BE2C (cell line): Measurements from ENCODE around the gene MASTL. TPM values are rescaled to one million over a fixed set of nuclear protein-coding genes. Genes with fewer than 3 reads are reported as not detected.
A peak's percentile ranks its signal among the peaks of the same experiment; 100 is the strongest.

Source experiments
- DNase-seq: peaks from one replicate; pipeline ENCODE4 v3.0.0-alpha.2; 2020
- H3K27me3 ChIP-seq: fragments of 250-450 bp; sonication (Bioruptor Pico); 2 replicates; pipeline ENCODE4 v1.5.1; 2020; ENCODE audit warnings: mild to moderate bottlenecking
- H3K36me3 ChIP-seq: fragments of 250-450 bp; sonication (Bioruptor Pico); 2 replicates; pipeline ENCODE4 v1.5.1; 2020; ENCODE audit warnings: mild to moderate bottlenecking
- H3K4me1 ChIP-seq: fragments of 250-450 bp; sonication (Bioruptor Pico); 2 replicates; pipeline ENCODE4 v1.5.1; 2020
- H3K4me3 ChIP-seq: 2 replicates; pipeline ENCODE4 v1.5.1; 2011; ENCODE audit warnings: low read depth, low read length
- H3K9me3 ChIP-seq: fragments of 250-450 bp; sonication (Bioruptor Pico); 2 replicates; pipeline ENCODE4 v1.5.1; 2020
- polyA plus RNA-seq: library from polyadenylated mRNA; unstranded; fragments of >200 nt; gene quantifications from one replicate; pipeline ENCODE4 v1.2.1, GENCODE V29; 2012; ENCODE audit warnings: low read depth, missing spikeins; ENCODE audit not compliant: insufficient read length, insufficient read depth
- TF ChIP-seq, protein P1 (sequence below): IDR thresholded peaks from 2 replicates; pipeline ENCODE4 v1.5.1; 2012; ENCODE audit warnings: mild to moderate bottlenecking, low read depth, low read length

Gene MASTL
- polyA plus RNA-seq, result 5.5 TPM

GRCh38 chr10:27155066-27155754 lies at the start of gene MASTL:
MASTL (plus strand) TSS chr10:27155352; CDS start chr10:27155427, 75 bp downstream.
- H3K36me3 ChIP-seq, result peaks cover 11% of the 10 kb centered on the region
- H3K4me1 ChIP-seq, result no peaks in the 10 kb centered on the region; the same call in 1 of the 2 replicates
- TF ChIP-seq, protein P1, sequence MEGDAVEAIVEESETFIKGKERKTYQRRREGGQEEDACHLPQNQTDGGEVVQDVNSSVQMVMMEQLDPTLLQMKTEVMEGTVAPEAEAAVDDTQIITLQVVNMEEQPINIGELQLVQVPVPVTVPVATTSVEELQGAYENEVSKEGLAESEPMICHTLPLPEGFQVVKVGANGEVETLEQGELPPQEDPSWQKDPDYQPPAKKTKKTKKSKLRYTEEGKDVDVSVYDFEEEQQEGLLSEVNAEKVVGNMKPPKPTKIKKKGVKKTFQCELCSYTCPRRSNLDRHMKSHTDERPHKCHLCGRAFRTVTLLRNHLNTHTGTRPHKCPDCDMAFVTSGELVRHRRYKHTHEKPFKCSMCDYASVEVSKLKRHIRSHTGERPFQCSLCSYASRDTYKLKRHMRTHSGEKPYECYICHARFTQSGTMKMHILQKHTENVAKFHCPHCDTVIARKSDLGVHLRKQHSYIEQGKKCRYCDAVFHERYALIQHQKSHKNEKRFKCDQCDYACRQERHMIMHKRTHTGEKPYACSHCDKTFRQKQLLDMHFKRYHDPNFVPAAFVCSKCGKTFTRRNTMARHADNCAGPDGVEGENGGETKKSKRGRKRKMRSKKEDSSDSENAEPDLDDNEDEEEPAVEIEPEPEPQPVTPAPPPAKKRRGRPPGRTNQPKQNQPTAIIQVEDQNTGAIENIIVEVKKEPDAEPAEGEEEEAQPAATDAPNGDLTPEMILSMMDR, result no peak
- no peaks in the 10 kb centered on the region for H3K27me3 ChIP-seq
- peak; percentile 90 for DNase-seq
- peak within 1 kb of the TSS; percentile 91 for H3K4me3 ChIP-seq
- H3K9me3 ChIP-seq, result no peaks in the 10 kb centered on the region

DNA sequence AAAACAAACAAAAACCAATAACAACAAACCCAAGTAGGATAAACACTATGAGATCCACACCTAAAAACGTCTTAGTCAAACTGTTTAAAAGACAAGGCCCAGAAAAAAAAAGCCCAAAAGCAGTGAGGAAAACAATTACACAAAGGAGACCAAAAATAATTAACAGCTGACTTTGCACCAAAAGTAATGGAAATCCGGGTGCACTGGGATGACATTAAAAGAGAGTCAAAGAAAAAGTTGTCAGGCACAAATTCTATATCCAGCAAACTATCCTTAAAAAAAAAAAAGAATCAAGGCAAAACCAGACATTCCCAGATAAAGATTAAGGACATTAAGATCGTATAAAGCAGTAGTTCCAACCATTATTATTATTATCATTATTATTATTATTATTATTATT lies 47.0 kb upstream of the MASTL start:
- Histone ChIP-seq H3K36me3 (peaks cover 21% of the 10 kb centered on the region), H3K9me3 (no peaks in the 10 kb centered on the region), H3K4me3 (no peak overlapping the region), H3K27me3 (no peaks in the 10 kb centered on the region), H3K4me1 (no peaks in the 10 kb centered on the region)
- TF ChIP-seq, protein P1, result no peak
- no peak for DNase-seq

GRCh38 chr10:27134371-27134770 lies 20.8 kb upstream of the MASTL start:
- no peak for DNase-seq
- H3K27me3 ChIP-seq, result no peaks in the 10 kb centered on the region
- TF ChIP-seq, protein P1, result no peak
- H3K4me1 ChIP-seq, result no peaks in the 10 kb centered on the region
- no peaks in the 10 kb centered on the region for H3K9me3 ChIP-seq
- H3K4me3 ChIP-seq, result no peak overlapping the region
- H3K36me3 ChIP-seq, result peaks cover 62% of the 10 kb centered on the region

- DNase-seq, result no peak
- Histone ChIP-seq H3K36me3 (peaks cover 36% of the 10 kb centered on the region), H3K4me1 (no peaks in the 10 kb centered on the region), H3K4me3 (no peak overlapping the region), H3K9me3 (no peaks in the 10 kb centered on the region), H3K27me3 (no peaks in the 10 kb centered on the region)
- TF ChIP-seq, protein P1, result no peak
Measured at GRCh38 chr10:27138277-27138676, 16.9 kb upstream of the MASTL start.

GRCh38 chr10:27143686-27144085 lies 11.5 kb upstream of the MASTL start:
- DNase-seq, result no peak
- H3K36me3 ChIP-seq, result peaks cover 67% of the 10 kb centered on the region

DNA sequence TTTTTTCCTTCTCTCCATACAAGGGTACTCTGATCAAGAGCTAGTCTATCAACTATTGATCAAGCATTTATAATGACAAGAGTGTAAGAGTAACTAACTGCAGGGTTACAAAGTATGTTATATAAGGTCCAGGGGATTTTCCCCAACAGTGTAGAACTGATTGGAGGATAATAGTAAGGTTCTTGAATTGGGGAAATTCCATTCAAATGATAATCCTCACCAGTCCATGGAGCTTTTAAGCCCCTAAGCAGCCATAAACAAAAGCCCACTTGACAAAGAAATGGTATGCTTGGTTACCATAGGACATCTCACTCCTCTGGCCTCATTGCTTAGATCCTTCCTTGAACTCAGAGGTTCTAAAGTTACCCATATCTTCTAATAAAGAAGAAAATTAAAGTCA lies 9.2 kb upstream of the MASTL start:
- DNase-seq, result no peak
- Histone ChIP-seq H3K4me1 (no peaks in the 10 kb centered on the region), H3K36me3 (peaks cover 59% of the 10 kb centered on the region), H3K4me3 (no peak overlapping the region), H3K27me3 (no peaks in the 10 kb centered on the region), H3K9me3 (no peaks in the 10 kb centered on the region)
- TF ChIP-seq, protein P1, result no peak

More at GRCh38 chr10:27143686-27144085, 11.5 kb upstream of the MASTL start:
- H3K4me3 ChIP-seq, result no peak overlapping the region
- no peaks in the 10 kb centered on the region for H3K4me1 ChIP-seq
- no peaks in the 10 kb centered on the region for H3K27me3 ChIP-seq
- TF ChIP-seq, protein P1, result no peak
- no peaks in the 10 kb centered on the region for H3K9me3 ChIP-seq
